ENCODE results near the gene LRTM1.

GRCh38 chr3:54888873-54889272, 39.0 kb downstream of the LRTM1 start:
- TF ChIP-seq CTCF (IDR thresholded peaks at IDR 0.05): no peak
- TF ChIP-seq EZH2 (IDR thresholded peaks at IDR 0.05): no peak
- TF ChIP-seq EZH2phosphoT487 (IDR thresholded peaks at IDR 0.05): no peak

Data from neural progenitor cell (in vitro differentiated cells).